HCT116 (cell line): ENCODE results near the gene MRFAP1.
"Not testable (repeated sequence)": the region's sequence is repeated elsewhere in the genome, so short reads cannot be mapped to it uniquely, and the experiment has no call there.

Experiments
- CEBPB ChIP-seq: IDR thresholded peaks from 2 replicates; pipeline ENCODE4 v1.6.1; 2012; ENCODE audit warnings: low read depth
- CTCF ChIP-seq, 3 experiments: fragments of 200-600 bp in 1 of 3; sonication (generic) in 1 of 3; IDR thresholded peaks in 2 of 3; conservative IDR thresholded peaks in 1 of 3; 2 replicates each; pipeline ENCODE4 v1.5.1; 2012 to 2017; ENCODE audit warnings: low read depth in 2 of 3, low read length in 2 of 3, antibody characterized with exemption in 1 of 3, borderline replicate concordance in 1 of 3, control low read depth in 1 of 3, mild to moderate bottlenecking in 1 of 3, mixed read lengths in 1 of 3, mixed run types in 1 of 3, moderate library complexity in 1 of 3; ENCODE audit not compliant: insufficient read depth in 1 of 3
- EZH2 ChIP-seq: fragments of 200-600 bp; sonication (generic); IDR thresholded peaks from 2 replicates; pipeline ENCODE4 v1.6.1; 2017; ENCODE audit warnings: antibody characterized with exemption, mixed run types
- JUND ChIP-seq: IDR thresholded peaks from 2 replicates; pipeline ENCODE4 v1.6.1; 2012
- MAX ChIP-seq: IDR thresholded peaks from 2 replicates; pipeline ENCODE4 v1.6.1; 2012
- POLR2A ChIP-seq: IDR thresholded peaks from 2 replicates; pipeline ENCODE4 v1.7.0; 2011; ENCODE audit warnings: borderline replicate concordance; ENCODE audit not compliant: insufficient read depth, insufficient read length; ENCODE audit errors: extremely low read depth
- POLR2AphosphoS5 ChIP-seq: IDR thresholded peaks from 2 replicates; pipeline ENCODE4 v1.6.1; 2011; ENCODE audit warnings: mild to moderate bottlenecking, low read depth, low read length, moderate library complexity
- RAD21 ChIP-seq: IDR thresholded peaks from 2 replicates; pipeline ENCODE4 v1.6.1; 2012; ENCODE audit warnings: low read depth, mild to moderate bottlenecking
- SIN3A ChIP-seq: IDR thresholded peaks from 2 replicates; pipeline ENCODE4 v1.6.1; 2012; ENCODE audit warnings: low read depth
- YY1 ChIP-seq: IDR thresholded peaks from 2 replicates; pipeline ENCODE4 v1.6.1; 2011; ENCODE audit warnings: low read length, low read depth, moderate library complexity, mild to moderate bottlenecking; ENCODE audit not compliant: insufficient replicate concordance; ENCODE audit errors: extremely low read depth
- TF ChIP-seq, protein P1 (sequence below): IDR thresholded peaks from 2 replicates; pipeline ENCODE4 v1.6.1; 2012; ENCODE audit warnings: low read depth

DNA sequence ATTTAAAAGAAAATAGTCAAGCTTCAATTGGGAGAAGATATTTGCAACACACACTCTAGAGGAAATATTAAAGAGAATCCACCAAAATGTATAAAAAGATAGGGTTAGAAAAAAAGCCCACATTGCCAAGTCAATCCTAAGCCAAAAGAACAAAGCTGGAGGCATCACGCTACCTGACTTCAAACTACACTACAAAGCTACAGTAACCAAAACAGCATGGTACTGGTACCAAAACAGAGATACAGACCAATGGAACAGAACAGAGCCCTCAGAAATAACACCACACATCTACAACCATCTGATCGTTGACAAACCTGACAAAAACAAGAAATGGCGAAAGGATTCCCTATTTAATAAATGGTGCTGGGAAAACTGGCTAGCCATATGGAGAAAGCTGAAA is 13.7 kb downstream of the MRFAP1 start:
- TF ChIP-seq MAX; CTCF (IDR thresholded peaks at IDR 0.05 in 2 of 3, conservative IDR thresholded peaks at IDR 0.05 in 1 of 3; ENCODE audit: borderline replicate concordance in 1 of 3, insufficient read depth in 1 of 3, low read depth in 2 of 3, low read length in 2 of 3); RAD21; JUND; YY1; POLR2AphosphoS5; POLR2A; EZH2; CEBPB; SIN3A: not testable (repeated sequence)
- TF ChIP-seq, protein P1, sequence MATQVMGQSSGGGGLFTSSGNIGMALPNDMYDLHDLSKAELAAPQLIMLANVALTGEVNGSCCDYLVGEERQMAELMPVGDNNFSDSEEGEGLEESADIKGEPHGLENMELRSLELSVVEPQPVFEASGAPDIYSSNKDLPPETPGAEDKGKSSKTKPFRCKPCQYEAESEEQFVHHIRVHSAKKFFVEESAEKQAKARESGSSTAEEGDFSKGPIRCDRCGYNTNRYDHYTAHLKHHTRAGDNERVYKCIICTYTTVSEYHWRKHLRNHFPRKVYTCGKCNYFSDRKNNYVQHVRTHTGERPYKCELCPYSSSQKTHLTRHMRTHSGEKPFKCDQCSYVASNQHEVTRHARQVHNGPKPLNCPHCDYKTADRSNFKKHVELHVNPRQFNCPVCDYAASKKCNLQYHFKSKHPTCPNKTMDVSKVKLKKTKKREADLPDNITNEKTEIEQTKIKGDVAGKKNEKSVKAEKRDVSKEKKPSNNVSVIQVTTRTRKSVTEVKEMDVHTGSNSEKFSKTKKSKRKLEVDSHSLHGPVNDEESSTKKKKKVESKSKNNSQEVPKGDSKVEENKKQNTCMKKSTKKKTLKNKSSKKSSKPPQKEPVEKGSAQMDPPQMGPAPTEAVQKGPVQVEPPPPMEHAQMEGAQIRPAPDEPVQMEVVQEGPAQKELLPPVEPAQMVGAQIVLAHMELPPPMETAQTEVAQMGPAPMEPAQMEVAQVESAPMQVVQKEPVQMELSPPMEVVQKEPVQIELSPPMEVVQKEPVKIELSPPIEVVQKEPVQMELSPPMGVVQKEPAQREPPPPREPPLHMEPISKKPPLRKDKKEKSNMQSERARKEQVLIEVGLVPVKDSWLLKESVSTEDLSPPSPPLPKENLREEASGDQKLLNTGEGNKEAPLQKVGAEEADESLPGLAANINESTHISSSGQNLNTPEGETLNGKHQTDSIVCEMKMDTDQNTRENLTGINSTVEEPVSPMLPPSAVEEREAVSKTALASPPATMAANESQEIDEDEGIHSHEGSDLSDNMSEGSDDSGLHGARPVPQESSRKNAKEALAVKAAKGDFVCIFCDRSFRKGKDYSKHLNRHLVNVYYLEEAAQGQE = not testable (repeated sequence)
